ENCODE data around the gene MPI. TPM values are rescaled to one million over a fixed set of nuclear protein-coding genes. Genes with fewer than 3 reads are reported as not detected.

MPI gene, protein sequence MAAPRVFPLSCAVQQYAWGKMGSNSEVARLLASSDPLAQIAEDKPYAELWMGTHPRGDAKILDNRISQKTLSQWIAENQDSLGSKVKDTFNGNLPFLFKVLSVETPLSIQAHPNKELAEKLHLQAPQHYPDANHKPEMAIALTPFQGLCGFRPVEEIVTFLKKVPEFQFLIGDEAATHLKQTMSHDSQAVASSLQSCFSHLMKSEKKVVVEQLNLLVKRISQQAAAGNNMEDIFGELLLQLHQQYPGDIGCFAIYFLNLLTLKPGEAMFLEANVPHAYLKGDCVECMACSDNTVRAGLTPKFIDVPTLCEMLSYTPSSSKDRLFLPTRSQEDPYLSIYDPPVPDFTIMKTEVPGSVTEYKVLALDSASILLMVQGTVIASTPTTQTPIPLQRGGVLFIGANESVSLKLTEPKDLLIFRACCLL
- 10 to 100 TPM; 22.0 to 98.0 TPM for total RNA-seq

DNA sequence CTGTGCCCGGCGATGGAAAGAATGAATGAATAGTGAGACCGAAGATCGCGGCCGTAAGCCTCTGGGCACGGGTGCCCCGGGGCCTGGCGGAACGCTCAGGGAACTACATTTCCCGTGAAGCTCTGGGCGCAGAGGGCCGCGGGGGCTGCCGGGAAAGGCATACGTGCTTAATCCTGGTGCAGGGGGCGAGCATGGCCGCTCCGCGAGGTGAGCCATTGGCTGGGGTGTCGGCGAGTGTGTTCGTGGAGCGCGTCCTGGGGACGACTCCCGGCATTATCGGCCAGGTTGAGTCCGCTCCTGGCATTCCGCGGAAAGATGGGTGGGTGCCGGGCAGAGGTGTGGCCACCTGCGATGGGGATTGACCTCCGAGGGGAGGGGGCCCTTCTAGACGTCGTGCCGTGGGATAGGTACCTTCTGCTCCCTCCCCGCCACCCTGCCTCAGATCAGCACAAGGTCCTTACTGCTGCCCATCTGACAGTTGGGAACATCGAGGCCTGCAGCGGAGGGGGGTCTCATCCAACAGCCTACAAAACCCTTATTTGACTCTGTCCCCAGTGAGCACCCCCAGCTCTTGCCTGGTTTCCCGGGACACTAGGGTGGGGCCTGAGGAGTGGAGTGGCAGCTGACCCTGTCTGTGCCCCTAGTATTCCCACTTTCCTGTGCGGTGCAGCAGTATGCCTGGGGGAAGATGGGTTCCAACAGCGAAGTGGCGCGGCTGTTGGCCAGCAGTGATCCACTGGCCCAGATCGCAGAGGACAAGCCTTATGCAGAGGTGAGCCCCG, at the start of gene MPI:
MPI (plus strand) TSS at position 160 of the 782 bp plus-strand sequence; CDS start at position 192, 32 bp downstream.
- peak within 1 kb of the TSS; percentile 87 to 92 for H3K27ac Mint-ChIP-seq
- H3K9me3 Mint-ChIP-seq, result no peaks in the 10 kb centered on the region
- ATAC-seq (peak; percentile 94 to 99), DNase-seq (ENCODE audit: low spot score in 2 of 2) (peak; percentile 87 to 89)
- peaks cover 6 to 41% of the 10 kb centered on the region in 2 donors for H3K36me3 Mint-ChIP-seq

DNA sequence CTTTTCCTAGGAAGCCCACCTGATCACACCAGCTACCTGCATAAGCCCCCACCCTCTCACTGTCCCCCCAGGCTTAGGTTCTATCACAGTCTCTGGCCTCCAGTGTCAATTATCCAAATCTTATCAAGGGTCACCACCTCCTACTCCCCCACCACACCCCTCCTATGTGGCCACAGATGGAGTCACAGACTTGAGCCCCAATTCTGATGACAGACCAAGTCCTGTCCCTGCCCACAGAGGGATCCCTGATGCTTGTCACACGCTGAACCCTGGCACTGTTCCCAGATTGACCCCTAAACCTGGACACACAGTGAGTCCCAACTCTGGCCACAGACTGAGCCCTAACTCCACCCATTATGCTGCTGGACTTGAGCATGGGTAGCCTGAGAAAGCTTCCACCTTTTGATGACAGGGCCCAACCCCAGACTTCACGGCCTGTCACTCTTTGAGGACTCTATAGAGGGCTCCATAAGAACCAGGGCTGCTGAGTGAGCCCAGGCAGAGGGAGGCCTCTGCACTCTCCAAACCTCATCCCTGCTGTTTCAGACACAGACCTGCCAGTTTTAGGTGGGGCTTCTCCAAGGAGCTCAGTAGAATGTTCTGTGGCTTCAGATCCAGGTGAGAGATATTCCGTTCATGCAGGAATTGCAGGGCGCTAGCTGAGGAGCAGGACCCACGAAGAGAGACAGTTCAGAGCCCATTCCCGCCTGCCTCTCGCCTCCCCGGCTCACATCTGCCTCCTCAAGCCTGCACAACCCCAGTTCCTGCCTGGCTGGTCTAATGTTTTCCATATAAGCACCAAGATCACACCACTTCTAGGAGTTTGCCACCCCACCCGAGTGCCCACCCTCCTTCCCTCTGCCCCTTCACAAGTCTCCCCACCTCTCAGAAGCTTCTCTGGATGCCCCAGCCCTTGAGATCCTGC, 48.7 kb upstream of the MPI start:
- ATAC-seq (no peak), DNase-seq (ENCODE audit: low spot score in 2 of 2) (no peak)
- Mint-ChIP-seq H3K36me3 (no peaks in the 10 kb centered on the region), H3K27ac (peak overlapping the region; percentile 1 to 70), H3K9me3 (no peaks in the 10 kb centered on the region)

DNA sequence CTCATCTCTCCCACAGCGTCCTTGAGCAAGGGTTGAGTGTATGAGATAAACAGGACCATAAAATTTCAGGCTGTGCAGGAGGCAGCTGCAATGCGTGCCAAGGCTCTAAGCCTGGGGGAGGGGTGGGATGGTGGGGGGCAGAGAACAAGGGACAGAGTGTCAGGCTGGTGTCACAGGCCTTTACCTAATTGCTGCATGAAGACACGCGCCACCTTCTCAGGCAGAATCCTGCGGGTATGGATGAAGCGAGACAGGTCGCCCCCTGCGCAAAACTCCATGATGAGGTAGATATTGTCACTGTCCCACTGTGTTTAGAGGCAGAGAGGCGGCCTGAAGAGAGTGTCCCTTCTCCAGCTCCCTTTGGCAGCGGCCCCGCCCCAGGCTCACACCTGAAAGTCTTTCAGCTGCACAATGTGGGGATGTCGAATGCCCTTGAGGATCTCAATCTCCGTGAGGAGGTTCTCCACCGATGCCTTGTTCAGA, 47.9 kb upstream of the MPI start:
- H3K36me3 Mint-ChIP-seq, result no peaks in the 10 kb centered on the region
- no peaks in the 10 kb centered on the region for H3K9me3 Mint-ChIP-seq
- DNase-seq (ENCODE audit: low spot score in 2 of 2), result no peak
- ATAC-seq, result no peak
- peak overlapping the region; percentile 70 to 87 for H3K27ac Mint-ChIP-seq

DNA sequence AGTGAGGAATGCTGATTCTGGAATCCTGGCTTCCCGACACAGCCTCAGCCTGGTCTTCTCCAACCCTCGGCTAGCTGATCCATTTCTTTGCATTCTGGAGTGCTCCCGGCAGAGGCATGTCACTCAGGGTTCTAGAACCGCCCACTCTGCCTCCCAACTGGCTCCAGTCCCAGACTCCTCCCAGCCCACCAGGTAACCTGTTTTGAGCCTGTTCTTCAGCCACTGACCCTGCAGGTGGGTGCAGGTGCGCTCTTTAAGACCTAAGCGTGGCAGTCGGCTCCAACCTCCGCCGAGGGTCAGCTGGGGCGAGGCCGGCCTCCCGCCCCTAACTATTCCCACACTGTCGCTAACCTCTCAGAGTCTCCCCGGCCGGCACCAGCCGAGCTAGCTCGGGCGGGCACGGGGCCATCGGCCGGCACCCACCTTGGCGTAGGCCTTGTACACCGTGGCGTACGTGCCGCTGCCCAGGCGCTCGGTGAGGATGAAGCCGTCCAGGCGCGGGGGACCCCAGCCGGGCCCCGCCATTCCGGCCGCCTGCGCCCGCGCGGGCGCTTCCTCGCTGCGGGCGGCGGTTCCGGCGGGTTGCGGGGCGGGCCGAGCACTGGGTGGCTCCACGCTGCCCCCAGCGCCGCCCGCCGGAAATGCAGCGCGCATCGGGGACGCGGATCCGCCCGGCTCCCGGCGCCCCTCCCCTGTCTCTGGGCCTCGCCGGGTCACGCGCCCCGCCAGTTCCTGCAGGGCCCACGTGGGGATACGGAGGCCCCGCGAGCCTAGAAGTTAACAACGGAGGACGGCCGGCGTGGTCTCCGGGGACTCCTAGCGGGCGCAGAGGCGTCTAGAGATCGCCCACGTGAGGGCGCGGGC, 47.0 kb upstream of the MPI start, which contains the start of gene ULK3:
ULK3 (minus strand) TSS at position 576 of the 864 bp plus-strand sequence; CDS start at position 525, 51 bp downstream.
- ATAC-seq, result peak; percentile 84 to 90
- Mint-ChIP-seq H3K9me3 (no peaks in the 10 kb centered on the region), H3K27ac (peak within 1 kb of the TSS; percentile 87 to 94), H3K36me3 (peaks cover 0 to 5% of the 10 kb centered on the region in 2 donors)
- DNase-seq (ENCODE audit: low spot score in 2 of 2), result peak; percentile 93 to 97

DNA sequence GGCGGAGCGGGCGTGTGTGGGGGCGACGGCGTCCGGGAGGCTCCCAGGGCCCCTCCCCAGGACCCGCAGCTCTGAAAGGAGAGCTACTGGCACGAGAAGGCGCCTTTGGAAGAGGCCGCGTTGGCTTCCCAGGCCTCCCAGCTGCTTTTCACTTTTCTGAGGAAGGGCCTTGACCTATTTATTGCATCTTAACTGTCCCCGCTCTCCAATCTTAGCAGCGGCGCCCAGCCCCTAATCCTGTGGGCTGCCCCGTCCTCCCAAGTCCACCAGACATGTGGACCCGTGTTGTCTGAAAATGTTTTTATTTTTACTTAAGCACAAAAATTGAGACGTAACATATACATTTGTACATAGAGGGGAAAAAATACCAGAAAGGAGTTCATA, 46.4 kb upstream of the MPI start:
- Mint-ChIP-seq H3K27ac (peak overlapping the region; percentile 87 to 94), H3K9me3 (no peaks in the 10 kb centered on the region), H3K36me3 (peaks cover 0 to 12% of the 10 kb centered on the region in 2 donors)
- ATAC-seq (no peak), DNase-seq (ENCODE audit: low spot score in 2 of 2) (no peak)

DNA sequence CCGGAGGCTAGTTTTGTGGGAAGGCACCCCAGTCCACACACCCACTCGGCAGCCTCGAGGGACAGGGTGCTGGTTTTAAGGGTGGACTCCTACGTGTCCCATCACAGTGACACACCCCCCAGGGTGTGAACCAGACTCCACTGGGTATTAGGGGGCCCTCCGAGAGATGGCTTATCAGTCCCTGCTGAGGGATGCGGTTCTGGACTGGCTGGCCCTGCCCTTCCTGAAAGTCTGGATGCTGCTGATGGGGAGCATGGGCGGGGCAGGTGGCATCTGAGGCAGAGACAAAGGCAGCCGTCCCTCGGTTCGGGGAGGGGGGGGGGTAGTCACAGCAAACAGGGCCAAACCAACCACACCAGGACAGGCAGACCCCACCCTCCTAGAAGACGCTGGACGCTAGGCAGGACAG, 45.9 kb upstream of the MPI start:
- peak overlapping the region in 1 of 2 donors; percentile 87 for H3K27ac Mint-ChIP-seq
- ATAC-seq, result no peak

DNA sequence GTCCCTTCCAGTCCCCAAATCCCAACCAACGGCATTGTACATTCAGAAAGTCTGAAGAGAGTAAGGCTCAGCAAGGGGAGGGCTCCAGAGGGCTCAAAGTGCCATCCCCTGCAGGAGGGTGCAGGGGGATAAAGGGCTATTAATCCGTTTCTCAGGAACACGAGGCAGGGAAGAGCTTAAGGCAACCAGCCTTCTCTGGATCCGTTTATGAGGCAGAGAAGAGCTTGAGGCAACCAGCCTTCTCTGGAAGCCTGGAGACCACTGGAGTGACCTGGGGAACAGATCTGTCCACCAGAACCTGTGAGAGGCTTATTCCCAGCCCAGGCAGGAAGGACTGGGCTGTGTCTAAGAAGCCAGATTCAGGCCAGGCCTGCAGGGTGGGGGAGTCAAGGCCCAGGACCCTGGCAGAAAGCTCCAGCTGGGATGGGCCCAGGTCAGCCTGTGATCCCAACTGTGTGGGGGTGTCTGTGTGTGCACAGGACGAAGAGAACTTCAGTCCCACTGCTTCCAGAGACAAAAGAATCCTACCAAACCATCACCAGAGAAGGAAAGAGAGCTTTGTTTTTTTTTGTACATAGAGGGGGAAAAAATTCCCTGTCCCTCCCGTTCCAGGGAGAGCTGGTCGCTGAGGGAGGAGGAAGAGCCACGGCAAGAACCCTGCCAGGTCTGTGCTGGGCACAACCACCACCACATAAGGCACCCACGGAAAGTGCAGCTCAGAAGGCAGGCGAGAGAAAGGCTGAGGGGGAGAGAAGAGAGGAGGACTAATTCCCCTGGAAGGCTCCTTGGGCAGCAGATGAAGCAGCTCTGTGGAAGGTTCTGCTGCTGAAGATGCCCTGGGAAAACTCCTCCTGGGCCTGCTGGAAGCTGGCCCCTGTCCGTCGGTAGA, 45.3 kb upstream of the MPI start:
- no peak for ATAC-seq
- Mint-ChIP-seq H3K36me3 (peaks cover 0 to 13% of the 10 kb centered on the region in 2 donors), H3K27ac (peak overlapping the region; percentile 70 to 88), H3K9me3 (no peaks in the 10 kb centered on the region)
- no peak for DNase-seq (ENCODE audit: low spot score in 2 of 2)

More for the DNA sequence above, 45.9 kb upstream of the MPI start:
- peaks cover 0 to 13% of the 10 kb centered on the region in 2 donors for H3K36me3 Mint-ChIP-seq
- no peak for DNase-seq (ENCODE audit: low spot score in 2 of 2)
- no peaks in the 10 kb centered on the region for H3K9me3 Mint-ChIP-seq

DNA sequence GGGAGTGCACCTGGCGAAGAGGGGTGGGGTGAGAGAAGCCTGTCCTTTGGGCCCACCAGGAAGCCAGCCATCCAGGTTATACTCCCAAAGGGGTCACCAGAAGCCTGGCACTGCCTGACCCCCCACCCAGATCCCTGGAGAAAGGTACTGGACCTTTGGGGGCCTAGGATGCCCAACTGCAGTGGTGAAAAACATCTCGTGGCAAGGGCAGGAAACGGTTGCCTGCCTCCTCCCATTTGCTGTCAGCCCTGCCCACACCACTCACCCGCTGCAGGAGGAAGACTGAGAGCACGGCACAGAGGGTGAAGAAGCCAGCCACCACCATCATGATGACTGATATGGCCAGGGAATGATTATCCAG, 44.7 kb upstream of the MPI start:
- peak overlapping the region; percentile 70 to 88 for H3K27ac Mint-ChIP-seq
- peaks cover 0 to 13% of the 10 kb centered on the region in 2 donors for H3K36me3 Mint-ChIP-seq
- ATAC-seq (peak; percentile 40 to 65), DNase-seq (ENCODE audit: low spot score in 2 of 2) (peak; percentile 56 to 73)
- H3K9me3 Mint-ChIP-seq, result no peaks in the 10 kb centered on the region

DNA sequence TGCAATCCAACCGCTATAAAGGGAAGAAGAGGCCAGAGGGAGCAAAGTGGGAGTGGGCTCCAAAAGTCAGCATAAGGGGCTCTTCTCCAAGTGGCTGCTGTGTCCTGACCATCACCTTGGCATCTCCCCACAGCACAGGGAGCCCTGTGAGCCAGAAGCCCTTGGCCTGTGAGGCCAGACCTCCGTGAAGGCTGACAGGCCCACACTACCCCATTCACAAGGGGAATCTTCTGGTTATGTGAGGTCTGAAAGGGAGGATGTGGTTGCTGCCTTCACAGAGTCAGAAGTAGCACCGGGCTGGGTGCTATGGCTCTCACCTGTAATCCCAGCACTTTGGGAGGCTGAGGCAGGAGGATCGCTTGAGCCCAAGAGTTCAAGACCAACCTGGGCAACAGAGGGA, 44.3 kb upstream of the MPI start:
- no peaks in the 10 kb centered on the region for H3K9me3 Mint-ChIP-seq
- peak in 1 of 2 donors; percentile 27 for ATAC-seq
- peak overlapping the region; percentile 70 to 88 for H3K27ac Mint-ChIP-seq
- no peak for DNase-seq (ENCODE audit: low spot score in 2 of 2)
- H3K36me3 Mint-ChIP-seq, result peaks cover 0 to 13% of the 10 kb centered on the region in 2 donors

DNA sequence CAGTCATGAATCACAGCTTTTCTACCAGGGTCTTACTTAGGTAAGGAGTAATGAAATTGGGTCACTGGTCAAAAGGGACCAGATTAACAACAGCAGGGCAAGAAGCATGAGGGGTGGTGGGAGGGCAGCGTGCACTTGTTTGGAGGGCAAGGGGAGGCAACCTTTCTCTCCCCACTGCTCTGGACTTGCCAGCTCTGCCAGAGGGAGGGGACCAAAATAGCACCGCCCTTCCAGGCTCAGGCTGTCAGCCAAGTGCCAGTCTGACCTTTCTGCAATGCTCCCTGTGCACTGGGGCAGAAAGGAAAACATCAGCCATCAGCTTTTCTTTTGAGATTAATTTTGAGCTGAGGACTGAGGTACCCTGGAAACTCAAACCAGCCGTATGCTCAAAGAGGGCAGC, 42.4 kb upstream of the MPI start:
- no peaks in the 10 kb centered on the region for H3K9me3 Mint-ChIP-seq
- ATAC-seq, result no peak
- H3K27ac Mint-ChIP-seq, result peak overlapping the region; percentile 16 to 47
- DNase-seq (ENCODE audit: low spot score in 2 of 2), result no peak
- peaks cover 0 to 13% of the 10 kb centered on the region in 2 donors for H3K36me3 Mint-ChIP-seq

DNA sequence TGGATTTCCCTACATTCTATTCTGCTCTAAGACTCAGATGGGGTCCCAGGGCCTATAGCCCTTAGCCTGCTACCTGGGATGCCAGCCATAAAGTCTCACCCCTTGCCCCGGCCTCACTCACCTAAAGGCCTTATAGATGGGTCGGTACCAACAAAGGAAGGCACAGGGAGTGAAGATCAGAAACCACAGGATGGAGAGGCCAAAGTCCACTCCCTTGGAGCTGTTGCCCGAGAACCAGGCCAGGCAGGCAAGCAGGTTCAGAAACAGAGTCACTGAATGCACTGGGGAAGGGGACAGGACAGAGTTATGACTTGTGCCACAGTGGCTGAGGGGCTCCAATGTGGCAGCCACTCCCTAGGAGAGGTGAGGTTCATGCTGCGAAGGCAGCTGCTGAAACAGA, 39.4 kb upstream of the MPI start:
- Mint-ChIP-seq H3K27ac (peak overlapping the region in 1 of 2 donors; percentile 44), H3K9me3 (no peaks in the 10 kb centered on the region), H3K36me3 (peaks cover 0 to 13% of the 10 kb centered on the region in 2 donors)
- DNase-seq (ENCODE audit: low spot score in 2 of 2), result no peak
- no peak for ATAC-seq

DNA sequence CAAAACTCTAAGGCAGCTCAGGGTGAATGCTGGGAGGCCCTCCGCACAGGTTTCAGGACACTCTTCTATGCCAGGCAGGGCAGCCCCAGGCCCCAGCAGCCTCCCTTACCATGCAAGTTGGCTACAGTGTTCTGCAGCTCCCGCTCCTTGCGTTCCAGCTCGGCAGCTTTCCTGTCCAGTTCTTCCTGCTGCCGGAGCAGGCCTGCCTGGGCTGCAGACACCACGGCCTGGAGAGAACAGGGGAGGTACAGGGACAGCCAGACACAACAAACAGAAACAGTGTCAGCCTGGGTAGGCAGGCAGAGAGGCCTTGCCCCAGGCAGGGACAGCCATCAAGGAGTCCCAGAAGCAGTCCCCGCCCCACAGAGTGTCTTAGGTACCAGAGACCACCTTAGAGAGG, 37.9 kb upstream of the MPI start:
- Mint-ChIP-seq H3K27ac (peak overlapping the region; percentile 45 to 66), H3K9me3 (no peaks in the 10 kb centered on the region), H3K36me3 (peaks cover 0 to 13% of the 10 kb centered on the region in 2 donors)
- DNase-seq (ENCODE audit: low spot score in 2 of 2), result no peak
- no peak for ATAC-seq

DNA sequence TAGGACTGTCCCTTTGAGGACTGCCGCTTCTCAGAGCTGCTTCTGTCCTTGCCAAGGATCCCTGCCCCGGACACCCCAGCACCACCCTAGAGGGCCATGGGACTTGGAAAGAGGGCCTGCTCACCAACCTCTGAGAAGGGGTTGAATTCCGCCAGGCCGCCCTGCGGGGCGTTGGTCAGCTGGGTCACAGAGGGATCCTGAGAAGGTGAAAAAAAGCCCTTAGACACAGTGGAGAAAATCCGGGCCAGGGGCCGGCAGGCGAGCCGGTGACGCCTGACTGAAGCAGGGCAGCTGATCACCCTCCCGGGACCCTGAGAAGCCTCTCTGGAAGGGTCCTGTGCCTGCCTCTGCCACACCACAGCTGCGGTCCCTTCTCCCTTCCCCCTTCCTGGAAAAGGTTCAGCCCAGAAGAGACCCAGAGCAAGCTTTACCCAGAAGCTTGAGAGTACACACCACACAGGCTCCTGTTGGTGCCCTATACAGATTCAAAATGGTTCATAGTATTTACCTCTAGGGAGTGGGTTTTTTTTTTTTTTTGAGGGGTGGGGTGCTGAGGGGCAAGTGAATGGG, 35.3 kb upstream of the MPI start:
- Mint-ChIP-seq H3K9me3 (no peaks in the 10 kb centered on the region), H3K36me3 (peaks cover 0 to 4% of the 10 kb centered on the region in 2 donors), H3K27ac (no peak overlapping the region)
- ATAC-seq, result no peak
- DNase-seq (ENCODE audit: low spot score in 2 of 2), result no peak

DNA sequence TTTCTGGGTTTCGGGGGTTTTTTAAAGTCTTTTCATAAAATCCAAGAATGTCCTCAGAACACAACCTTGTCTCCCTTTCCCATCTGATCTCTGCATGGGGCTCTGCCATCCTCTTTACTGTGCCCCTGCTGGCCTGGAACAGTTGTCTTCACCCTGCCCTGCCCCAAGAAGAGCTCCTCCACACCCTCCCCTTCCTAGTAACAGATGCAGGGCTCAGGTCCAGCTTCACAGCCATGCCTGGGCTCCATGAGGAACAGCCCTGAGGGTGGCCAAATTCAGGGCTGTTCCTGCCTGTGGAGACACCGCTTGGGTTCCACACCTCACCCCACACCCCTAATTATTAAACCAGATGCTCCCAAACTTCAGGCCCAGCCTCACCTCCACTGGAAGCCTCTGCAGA, 34.0 kb upstream of the MPI start:
- H3K27ac Mint-ChIP-seq, result peak overlapping the region in 1 of 2 donors; percentile 81
- H3K9me3 Mint-ChIP-seq, result no peaks in the 10 kb centered on the region
- peaks cover 0 to 4% of the 10 kb centered on the region in 2 donors for H3K36me3 Mint-ChIP-seq

More for the DNA sequence above, 34.0 kb upstream of the MPI start:
- no peak for ATAC-seq
- DNase-seq (ENCODE audit: low spot score in 2 of 2), result no peak
